CD1c-positive myeloid dendritic cell (primary cell): Measurements from ENCODE around the gene ENDOD1.
A peak's percentile ranks its signal among the peaks of the same experiment; 100 is the strongest.
"Not testable (repeated sequence)": the region's sequence is repeated elsewhere in the genome, so short reads cannot be mapped to it uniquely, and the experiment has no call there.

Experiments used
- DNase-seq: peaks from one replicate; pipeline ENCODE4 v3.0.0-alpha.2; 2016; ENCODE audit errors: extremely low spot score

ENDOD1 gene

DNA sequence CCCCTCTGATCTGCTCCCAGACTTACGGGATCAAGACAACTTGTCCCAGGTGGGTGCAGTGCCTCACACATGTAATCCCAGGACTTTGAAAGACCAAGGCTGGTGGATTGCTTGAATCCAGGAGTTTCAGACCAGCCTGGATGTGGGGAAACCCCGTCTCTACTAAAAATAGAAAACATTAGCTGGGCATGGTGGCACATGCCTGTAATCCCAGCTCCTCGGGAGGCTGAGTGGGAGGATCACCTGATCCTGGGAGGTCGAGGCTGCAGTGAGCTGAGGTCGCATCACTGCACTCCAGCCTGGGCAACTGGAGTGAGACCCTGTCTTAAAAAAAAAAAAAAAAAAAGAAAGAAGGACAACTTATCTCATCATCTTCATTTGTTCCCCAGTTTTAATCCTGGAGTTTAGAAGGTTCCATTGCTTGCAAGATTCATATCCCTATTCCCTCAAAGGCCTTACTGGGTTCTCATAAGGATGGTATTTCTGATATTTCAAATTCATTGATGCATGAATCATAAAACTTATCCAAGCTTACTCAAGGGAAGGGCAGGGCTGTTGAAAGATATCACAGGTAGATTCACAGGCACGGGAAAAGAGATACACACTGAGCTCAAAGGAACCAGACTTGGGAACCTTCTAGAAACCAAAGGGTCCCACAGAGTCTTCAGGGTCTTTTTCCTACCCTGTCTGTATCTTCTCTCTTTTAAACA, 14.6 kb downstream of the ENDOD1 start:
- DNase-seq = no peak

DNA sequence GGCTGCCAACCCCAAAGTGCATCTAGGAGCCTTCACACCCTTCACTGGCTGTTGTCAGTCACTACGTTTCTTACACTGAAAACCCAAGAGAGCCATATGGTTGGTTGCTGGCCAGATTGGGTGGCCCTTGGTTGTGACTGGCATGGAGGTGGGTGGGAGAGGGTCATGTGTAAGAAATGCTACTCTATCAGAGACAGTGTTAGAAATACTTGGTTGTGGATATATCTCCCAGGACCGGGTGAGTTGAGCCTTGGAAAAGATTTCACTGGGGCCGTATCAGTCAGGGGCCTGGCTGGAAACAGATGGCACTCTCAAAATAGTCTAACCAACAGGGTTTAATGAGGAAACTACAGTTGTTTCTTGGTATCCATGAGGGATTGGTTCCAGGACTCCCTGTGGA, 15.2 kb downstream of the ENDOD1 start:
- no peak for DNase-seq

DNA sequence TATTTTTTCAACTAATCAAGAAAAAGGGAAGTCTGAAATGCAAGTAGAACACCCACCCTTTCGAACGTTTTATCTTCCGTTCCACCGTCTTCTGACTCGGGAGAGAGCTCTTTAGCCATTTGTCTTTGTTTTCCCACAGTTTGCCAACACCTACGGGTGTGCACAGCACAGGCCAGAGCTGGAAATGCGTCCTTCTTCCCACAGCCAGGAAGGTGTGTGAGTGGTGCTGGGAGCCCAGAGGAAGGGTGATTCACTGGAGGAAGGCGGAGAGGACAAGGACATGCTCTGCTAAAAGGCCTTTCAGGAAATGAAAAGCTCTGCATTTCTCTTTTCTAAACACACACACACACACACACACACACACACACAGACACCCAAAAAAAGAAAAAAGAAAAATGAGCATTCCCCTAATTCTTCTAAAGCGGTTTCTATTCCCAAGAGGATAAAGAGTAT, 18.5 kb downstream of the ENDOD1 start:
- peak; percentile 19 for DNase-seq

GRCh38 chr11:95108671-95109551, 19.3 kb downstream of the ENDOD1 start:
- no peak for DNase-seq

- not testable (repeated sequence) for DNase-seq
Observed at GRCh38 chr11:95111471-95111870, 21.8 kb downstream of the ENDOD1 start.

DNA sequence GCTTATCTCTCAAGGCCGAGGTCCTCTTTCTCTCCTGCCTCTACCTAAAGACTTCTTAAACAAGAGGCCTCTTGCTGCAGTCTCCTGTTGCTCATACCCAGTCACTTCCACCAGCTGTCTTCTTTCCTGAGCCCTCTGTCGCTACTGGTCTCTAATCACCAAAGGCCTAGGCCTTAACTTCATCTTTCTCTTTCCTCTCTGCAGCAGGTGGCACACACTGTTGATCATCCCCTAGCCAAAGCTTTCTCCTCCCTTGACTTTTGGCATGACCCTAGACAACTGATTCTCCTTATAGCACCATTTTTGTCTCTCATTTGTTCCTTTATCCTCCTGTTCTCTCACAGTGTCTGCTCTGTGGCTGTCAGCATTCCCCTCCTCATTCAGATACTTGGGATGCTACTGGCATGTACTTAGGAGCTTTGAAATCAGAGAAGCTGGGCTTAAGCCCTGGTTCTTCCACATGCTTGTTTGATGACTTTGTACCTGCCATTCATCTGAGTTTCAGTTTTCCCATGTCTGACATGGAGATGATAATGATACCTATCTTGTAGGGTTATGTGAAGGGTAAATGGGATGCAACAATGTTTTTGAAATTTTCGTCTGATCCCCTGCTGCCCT, 22.4 kb downstream of the ENDOD1 start:
- DNase-seq = no peak

- no peak for DNase-seq
Observed at GRCh38 chr11:95115597-95115996, 26.0 kb downstream of the ENDOD1 start.

DNA sequence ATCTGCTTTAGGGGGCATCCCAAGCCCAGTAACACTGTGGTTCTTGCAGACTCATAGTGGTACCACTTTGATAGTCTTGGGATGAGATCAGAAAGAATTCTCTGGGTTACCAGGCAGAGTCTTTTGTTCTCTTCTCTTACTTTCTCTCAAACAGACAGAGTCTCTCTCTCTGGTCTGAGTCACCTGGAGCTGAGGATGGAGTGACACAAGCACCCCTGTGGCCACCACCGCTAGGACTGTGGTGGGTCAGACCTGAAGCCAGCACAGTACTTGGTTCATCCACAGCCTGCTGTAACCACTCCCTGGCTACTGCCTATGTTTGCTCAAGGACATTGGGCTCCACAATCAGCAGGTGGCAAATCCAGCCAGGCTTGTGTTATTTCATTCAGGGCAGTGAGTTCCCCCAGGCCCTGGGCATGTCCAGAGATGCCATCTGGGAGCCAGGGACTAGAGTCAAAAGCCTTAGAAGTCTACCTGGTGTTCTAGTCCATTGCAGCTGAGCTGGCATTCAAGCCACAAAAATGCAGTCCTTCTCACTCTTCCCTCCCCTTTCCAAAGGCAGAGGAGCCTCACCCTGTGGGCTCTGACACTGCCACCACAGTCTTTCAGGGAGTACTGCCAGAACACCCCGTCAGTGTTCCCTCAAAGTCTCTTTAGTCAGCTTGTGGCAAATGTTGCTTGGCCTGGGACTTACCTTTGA, 29.9 kb downstream of the ENDOD1 start:
- no peak for DNase-seq

GRCh38 chr11:95121698-95122097, 32.1 kb downstream of the ENDOD1 start:
- no peak for DNase-seq

DNA sequence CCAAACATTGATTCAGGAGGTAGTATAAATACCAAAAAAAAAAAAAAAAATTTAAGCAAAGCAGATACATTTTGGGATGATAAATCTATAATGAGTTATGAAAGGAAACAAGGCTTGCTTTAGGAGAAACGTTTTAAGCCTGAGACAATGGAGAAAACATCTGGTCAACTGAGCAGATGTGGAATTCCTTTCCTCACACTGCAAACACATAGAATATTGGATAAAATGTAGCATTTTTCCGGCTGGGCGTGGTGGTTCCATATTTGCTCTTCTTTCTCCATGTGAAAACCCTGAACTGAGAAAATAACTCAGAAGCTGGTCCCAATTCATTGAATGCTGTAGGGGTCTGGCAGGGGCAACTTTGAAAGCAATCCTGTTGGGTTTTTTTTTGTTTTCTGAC, 33.9 kb downstream of the ENDOD1 start:
- no peak for DNase-seq

DNA sequence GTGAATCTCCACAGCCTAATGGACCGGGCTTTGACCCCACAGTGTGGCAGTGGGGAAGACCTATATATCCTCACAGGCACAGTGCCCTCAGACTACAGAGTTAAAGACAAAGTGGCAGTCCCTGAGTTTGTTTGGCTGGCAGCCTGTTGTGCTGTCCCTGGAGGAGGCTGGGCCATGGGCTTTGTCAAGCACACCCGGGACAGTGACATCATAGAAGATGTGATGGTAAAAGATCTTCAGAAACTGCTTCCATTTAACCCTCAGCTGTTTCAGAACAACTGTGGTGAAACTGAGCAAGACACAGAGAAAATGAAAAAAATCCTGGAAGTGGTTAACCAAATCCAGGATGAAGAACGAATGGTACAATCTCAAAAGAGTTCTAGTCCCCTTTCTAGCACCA, 39.0 kb downstream of the ENDOD1 start:
- no peak for DNase-seq

DNA sequence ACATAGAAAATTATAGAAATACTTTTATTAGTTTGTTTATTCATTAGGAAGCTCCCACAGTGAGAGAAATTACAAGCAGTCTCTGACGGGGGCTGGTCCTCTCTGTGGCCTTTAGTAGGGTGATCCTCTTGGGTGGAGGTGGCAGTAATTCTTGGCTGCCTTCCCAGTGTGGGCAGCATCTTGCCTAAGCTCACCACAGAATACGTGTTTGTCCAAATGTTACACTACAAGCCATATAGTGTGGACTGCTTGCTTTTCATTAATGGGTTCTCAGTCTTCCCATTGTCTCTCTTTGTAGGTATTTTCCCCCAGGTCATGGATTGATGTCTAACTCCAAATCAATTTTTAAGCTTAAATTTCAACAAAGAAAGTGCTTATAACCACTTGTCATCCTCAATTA, 43.3 kb downstream of the ENDOD1 start:
- no peak for DNase-seq

- DNase-seq = no peak
Observed at GRCh38 chr11:95134491-95134890, 44.8 kb downstream of the ENDOD1 start.

DNA sequence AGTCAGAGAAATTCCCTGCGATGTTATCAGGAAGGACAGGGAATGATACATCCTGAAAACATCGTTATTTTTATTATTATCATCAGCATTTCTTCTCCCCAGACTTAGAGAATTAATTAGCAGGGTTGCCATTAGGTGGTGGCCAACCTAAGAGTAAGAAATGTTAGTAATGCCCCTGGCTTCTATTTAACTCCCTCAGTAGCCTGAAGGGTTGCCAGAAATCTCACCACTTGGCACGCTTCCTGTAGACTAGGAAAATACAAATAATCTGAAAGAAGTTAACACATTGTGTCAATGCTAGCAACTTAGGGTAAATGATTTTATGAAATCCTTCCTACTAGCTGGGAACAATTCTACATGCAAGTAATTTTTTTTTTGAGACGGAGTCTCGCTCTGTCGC, 45.5 kb downstream of the ENDOD1 start:
- DNase-seq = no peak

- DNase-seq = no peak
Observed at GRCh38 chr11:95135880-95136279, 46.2 kb downstream of the ENDOD1 start.

- not testable (repeated sequence) for DNase-seq
Observed at GRCh38 chr11:95136747-95137146, 47.1 kb downstream of the ENDOD1 start.

DNA sequence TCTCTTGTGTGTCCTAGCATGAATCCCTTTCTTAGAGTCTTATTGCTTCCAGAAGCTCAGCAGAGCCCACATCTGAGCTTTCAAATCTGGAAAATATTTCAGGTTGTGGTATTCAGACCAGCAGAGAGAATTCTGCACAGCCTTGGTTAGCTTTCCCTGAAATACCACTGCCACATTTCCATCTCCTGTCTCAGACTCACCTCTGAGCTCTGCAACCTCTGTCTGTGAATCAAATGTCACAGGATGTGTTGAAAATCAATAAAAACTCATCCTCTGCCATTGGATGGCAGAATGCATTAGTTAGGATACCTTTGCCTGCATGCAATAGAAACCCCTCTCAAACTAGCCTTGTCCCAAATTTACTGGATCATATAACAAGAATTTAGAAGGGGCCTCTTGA, 47.7 kb downstream of the ENDOD1 start:
- DNase-seq = no peak

GRCh38 chr11:95138448-95138847, 48.8 kb downstream of the ENDOD1 start:
- DNase-seq = no peak

DNA sequence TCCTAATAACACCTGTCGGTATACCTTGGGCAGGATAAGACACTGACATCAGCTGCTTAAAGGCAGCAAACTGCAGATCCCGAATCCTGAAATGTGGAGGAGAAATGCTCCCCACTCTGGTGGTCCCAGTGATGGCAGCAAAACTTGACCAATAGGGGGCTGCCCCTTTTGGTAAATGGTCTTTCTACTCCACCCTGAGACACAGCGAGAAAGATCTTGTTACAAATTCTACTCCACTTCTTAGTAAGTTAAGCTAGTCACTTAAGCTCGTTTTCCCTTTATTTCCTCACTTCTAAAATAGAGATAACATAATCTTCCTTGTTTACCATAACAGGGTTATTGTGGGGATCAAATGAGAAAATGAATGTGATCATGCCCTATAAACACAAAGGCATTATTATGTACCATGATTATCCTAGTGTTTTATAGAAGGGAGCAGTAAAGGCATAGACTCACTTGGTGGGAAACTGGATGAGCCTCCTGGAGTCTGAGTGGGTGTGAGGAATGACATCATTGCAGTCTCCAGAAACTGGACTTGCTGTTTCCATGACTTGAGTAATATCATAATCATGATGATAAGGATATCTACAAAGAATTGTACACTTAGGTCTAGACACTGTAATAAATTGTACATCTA, 50.9 kb downstream of the ENDOD1 start:
- DNase-seq = no peak

DNA sequence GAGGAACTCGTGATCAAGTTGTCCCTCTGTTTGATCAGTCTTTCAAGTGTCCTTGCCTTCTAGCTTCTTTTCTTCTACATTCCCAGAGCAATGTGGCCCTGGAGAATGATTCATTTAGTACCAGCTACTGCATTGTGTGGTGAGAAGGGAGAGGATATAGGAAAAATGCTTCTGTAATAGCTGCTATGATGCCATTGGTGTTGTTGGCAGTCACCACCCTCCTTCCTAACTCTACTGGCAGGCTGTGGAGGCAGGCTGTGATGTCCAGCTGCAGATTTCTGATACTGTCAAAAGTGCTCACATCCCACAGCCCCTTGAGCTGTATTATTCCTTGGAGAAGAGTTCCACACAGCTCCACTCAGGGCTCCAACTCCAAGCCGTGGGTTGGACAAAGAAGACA, 52.8 kb downstream of the ENDOD1 start:
- DNase-seq = no peak

- DNase-seq = no peak
Observed at GRCh38 chr11:95143106-95143681, 53.5 kb downstream of the ENDOD1 start.
